Measurements from ENCODE around the gene HDAC9. TPM values are rescaled to one million over a fixed set of nuclear protein-coding genes. Genes with fewer than 3 reads are reported as not detected.

HDAC9 gene
- total and polyA plus RNA-seq, 7 donors: 0.38 to 34.2 (median 16.8) TPM

DNA sequence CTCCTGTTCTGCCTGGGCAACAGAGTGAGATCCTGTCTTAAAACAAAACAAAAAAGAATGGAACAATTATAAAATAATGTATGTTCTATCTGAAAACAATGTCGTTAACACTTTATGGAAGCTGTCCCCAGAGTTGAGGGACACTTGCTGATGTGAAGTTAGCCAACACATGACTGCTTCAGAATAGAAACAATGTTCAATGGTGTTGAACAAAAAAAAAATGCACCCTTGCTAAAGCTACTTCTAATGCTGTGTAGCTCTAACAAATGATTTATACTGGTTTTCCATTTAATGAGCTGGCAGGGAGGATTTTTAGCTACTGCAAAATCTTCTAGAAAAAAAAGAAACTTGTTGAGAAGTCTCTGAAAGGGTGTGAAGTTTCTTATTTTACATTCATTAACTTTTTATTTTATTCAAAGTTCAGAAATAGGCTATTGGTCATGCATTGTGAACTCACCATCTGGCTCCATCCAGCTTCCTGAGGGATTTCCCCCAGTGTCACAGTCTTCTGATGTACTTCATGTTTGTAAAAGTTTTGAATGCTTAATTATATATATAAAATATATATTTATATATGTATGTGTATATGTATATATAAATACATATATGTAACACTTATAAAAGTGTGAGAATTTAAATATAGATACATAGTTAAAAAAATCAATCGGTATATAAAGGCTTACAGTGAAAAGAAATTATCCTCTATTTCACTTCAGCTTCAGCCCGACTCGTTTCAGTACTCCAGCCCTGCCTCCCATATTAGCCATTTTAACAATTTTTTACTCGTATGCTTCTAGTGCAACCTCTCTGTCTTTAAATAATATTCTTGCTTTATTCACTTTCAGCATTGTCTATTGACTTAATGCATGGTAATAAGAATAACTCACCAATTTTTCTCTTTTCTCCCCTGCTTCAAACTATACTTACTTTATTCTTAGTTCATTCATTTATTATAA, 35.0 kb downstream of the HDAC9 start:
- peak overlapping the region; percentile 62 for H3K27ac ChIP-seq
- peak in 3 of 4 donors; percentile 73 to 75 (median 73) for ATAC-seq
- no peak for DNase-seq
- H3K4me3 ChIP-seq: no peak overlapping the region
- intact Hi-C loops (cut with DNase I): no loop called here
- no peaks in the 10 kb centered on the region for H3K36me3 ChIP-seq (ENCODE audit: insufficient read depth in 1 of 2, low read depth in 1 of 2)
- TF ChIP-seq, protein P1, sequence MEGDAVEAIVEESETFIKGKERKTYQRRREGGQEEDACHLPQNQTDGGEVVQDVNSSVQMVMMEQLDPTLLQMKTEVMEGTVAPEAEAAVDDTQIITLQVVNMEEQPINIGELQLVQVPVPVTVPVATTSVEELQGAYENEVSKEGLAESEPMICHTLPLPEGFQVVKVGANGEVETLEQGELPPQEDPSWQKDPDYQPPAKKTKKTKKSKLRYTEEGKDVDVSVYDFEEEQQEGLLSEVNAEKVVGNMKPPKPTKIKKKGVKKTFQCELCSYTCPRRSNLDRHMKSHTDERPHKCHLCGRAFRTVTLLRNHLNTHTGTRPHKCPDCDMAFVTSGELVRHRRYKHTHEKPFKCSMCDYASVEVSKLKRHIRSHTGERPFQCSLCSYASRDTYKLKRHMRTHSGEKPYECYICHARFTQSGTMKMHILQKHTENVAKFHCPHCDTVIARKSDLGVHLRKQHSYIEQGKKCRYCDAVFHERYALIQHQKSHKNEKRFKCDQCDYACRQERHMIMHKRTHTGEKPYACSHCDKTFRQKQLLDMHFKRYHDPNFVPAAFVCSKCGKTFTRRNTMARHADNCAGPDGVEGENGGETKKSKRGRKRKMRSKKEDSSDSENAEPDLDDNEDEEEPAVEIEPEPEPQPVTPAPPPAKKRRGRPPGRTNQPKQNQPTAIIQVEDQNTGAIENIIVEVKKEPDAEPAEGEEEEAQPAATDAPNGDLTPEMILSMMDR (IDR thresholded peaks at IDR 0.05): no peak
- peaks cover 46% of the 10 kb centered on the region for H3K4me1 ChIP-seq
- no peaks in the 10 kb centered on the region for H3K9me3 ChIP-seq
- H3K27me3 ChIP-seq (ENCODE audit: insufficient read depth in 3 of 3, low read length in 2 of 3): no peaks in the 10 kb centered on the region
- 56 to 68% (median 63%) methylated on average over 5 of the region's 5 CpGs for WGBS, 3 donors

DNA sequence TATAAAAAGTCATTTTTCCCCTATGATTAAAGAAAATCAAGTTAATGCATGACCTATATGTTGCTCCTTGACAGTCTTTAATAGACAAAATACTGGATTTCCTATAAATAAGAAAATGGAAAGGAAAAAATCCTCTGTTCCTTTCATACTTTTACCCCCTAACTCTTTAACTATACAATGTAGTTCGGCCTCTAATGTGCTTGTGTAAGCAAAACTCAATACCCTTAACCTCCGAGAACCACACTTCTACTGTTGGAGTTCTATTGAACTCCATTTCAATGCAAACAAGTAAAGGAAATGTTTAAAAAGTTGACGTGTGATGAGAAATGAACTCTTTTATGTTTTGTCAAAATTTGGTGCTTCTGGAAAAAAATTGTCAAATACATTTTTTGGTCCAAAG, 36.0 kb downstream of the HDAC9 start:
- Histone ChIP-seq H3K4me1 (peaks cover 41% of the 10 kb centered on the region), H3K27me3 (ENCODE audit: insufficient read depth in 3 of 3, low read length in 2 of 3) (no peaks in the 10 kb centered on the region), H3K4me3 (no peak overlapping the region), H3K9me3 (no peaks in the 10 kb centered on the region), H3K27ac (peak overlapping the region; percentile 44), H3K36me3 (ENCODE audit: insufficient read depth in 1 of 2, low read depth in 1 of 2) (no peaks in the 10 kb centered on the region)
- TF ChIP-seq, protein P1 (IDR thresholded peaks at IDR 0.05): no peak
- intact Hi-C loops (cut with DNase I): no loop called here
- DNase-seq (no peak), ATAC-seq (no peak)
- 66 to 89% (median 70%) methylated on average over 3 of the region's 3 CpGs for WGBS, 3 donors

DNA sequence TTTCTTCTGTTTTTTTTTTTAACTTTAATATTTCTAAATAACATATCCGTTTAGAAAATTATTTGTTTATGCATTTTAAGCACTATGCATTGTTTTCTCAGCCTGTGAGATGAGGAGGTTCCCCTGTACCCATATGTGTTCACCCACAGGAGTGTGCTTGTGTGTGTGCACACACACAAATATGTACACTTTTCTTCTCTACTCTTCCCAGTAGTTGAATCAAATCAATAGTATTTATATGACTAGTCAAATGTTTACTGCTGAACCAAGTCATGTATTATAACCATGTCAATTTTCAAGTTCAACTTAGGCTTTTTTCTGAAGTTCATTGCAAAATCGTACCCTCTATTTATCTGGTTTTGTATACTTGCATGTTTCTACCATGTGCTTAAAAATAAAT, 37.3 kb downstream of the HDAC9 start:
- H3K27ac ChIP-seq: no peak overlapping the region
- no peaks in the 10 kb centered on the region for H3K36me3 ChIP-seq (ENCODE audit: insufficient read depth in 1 of 2, low read depth in 1 of 2)
- DNase-seq: no peak
- peaks cover 45% of the 10 kb centered on the region for H3K4me1 ChIP-seq
- no peak for ATAC-seq
- TF ChIP-seq, protein P1 (IDR thresholded peaks at IDR 0.05): no peak
- no peak overlapping the region for H3K4me3 ChIP-seq
- WGBS, 3 donors: 76 to 85% (median 81%) methylated on average over 2 of the region's 2 CpGs
- H3K27me3 ChIP-seq (ENCODE audit: insufficient read depth in 3 of 3, low read length in 2 of 3): no peaks in the 10 kb centered on the region
- H3K9me3 ChIP-seq: no peaks in the 10 kb centered on the region
- intact Hi-C loops (cut with DNase I): no loop called here

DNA sequence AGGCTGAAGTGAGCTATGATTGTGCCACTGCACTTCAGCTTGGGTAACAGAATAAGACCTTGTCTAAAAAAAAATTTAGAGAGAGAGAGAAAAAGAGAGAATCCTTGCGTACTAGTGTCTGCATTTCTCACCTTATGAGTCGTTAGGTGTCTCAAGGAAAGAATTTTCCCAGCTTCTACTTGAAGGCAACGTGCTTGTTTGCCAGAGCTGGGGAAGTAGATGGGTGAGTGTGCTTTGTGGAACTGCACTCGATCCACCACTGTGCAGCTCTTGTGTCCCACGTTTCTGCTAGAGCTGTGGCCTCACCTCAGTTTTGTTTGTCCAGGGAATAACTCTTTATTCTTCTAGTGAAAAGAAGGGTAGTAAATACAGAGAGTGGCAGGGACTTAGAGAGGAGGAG, 38.9 kb downstream of the HDAC9 start:
- DNase-seq (no peak), ATAC-seq (no peak)
- 83 to 90% (median 84%) methylated on average over 5 of the region's 5 CpGs for WGBS, 3 donors
- Histone ChIP-seq H3K4me1 (peaks cover 37% of the 10 kb centered on the region), H3K36me3 (ENCODE audit: insufficient read depth in 1 of 2, low read depth in 1 of 2) (no peaks in the 10 kb centered on the region), H3K27ac (peak overlapping the region; percentile 65), H3K9me3 (no peaks in the 10 kb centered on the region), H3K4me3 (no peak overlapping the region), H3K27me3 (ENCODE audit: insufficient read depth in 3 of 3, low read length in 2 of 3) (no peaks in the 10 kb centered on the region)
- TF ChIP-seq, protein P1 (IDR thresholded peaks at IDR 0.05): no peak
- intact Hi-C loops (cut with DNase I): no loop called here
